ENCODE results near the gene RALGAPA2. TPM values are rescaled to one million over a fixed set of nuclear protein-coding genes. Genes with fewer than 3 reads are reported as not detected.

RALGAPA2 gene
- total RNA-seq, 2 experiments from 2014 or later, result 21.2 to 21.9 TPM

- no peak for TF ChIP-seq CTCF (IDR thresholded peaks at IDR 0.05)
- no peak for ATAC-seq (ENCODE audit: poor library complexity)
- H3K9me3 ChIP-seq (ENCODE audit: control insufficient read depth in 1 of 2, insufficient read depth in 1 of 2, low read length in 2 of 2), result no peaks in the 10 kb centered on the region
- no peaks in the 10 kb centered on the region for H3K27me3 ChIP-seq (ENCODE audit: control insufficient read depth in 1 of 2, insufficient read depth in 2 of 2, low read length in 2 of 2)
- intact Hi-C loops (cut with DNase I, micrococcal nuclease), result no loop called here
- Mint-ChIP-seq H3K27me3 (no peaks in the 10 kb centered on the region), H3K4me1 (ENCODE audit: low read depth) (no peaks in the 10 kb centered on the region), H3K9me3 (no peaks in the 10 kb centered on the region), H3K36me3 (ENCODE audit: low read depth) (peaks cover 82% of the 10 kb centered on the region), H3K4me3 (no peak overlapping the region), H3K27ac (no peak overlapping the region)
- H3K4me3 ChIP-seq (ENCODE audit: low read length), result no peak overlapping the region
- H3K36me3 ChIP-seq (ENCODE audit: insufficient read depth, low read length), result peaks cover 28% of the 10 kb centered on the region
- no peak for DNase-seq
- ChIA-PET CTCF (no interaction called here), POLR2A (no interaction called here)
- H3K27ac ChIP-seq (ENCODE audit: low read depth in 1 of 2, low read length in 2 of 2), result no peak overlapping the region
- no peaks in the 10 kb centered on the region for H3K4me1 ChIP-seq (ENCODE audit: insufficient read depth, low read length)
Measured at GRCh38 chr20:20531283-20531682, 181.2 kb downstream of the RALGAPA2 start.

GRCh38 chr20:20530428-20531151 lies 181.9 kb downstream of the RALGAPA2 start:
- no peak for ATAC-seq (ENCODE audit: poor library complexity)
- Mint-ChIP-seq H3K36me3 (ENCODE audit: low read depth) (peaks cover 83% of the 10 kb centered on the region), H3K27ac (no peak overlapping the region)

GRCh38 chr20:20529597-20529996 lies 182.8 kb downstream of the RALGAPA2 start:
- Histone ChIP-seq H3K27ac (ENCODE audit: low read depth in 1 of 2, low read length in 2 of 2) (no peak overlapping the region), H3K4me3 (ENCODE audit: low read length) (no peak overlapping the region), H3K27me3 (ENCODE audit: control insufficient read depth in 1 of 2, insufficient read depth in 2 of 2, low read length in 2 of 2) (no peaks in the 10 kb centered on the region), H3K9me3 (ENCODE audit: control insufficient read depth in 1 of 2, insufficient read depth in 1 of 2, low read length in 2 of 2) (no peaks in the 10 kb centered on the region), H3K36me3 (ENCODE audit: insufficient read depth, low read length) (peaks cover 25% of the 10 kb centered on the region), H3K4me1 (ENCODE audit: insufficient read depth, low read length) (no peaks in the 10 kb centered on the region)
- ATAC-seq (ENCODE audit: poor library complexity) (no peak), DNase-seq (no peak)
- H3K27me3 Mint-ChIP-seq, result no peaks in the 10 kb centered on the region
- H3K36me3 Mint-ChIP-seq (ENCODE audit: low read depth), result peaks cover 84% of the 10 kb centered on the region
- TF ChIP-seq CTCF (IDR thresholded peaks at IDR 0.05), result no peak
- no peak overlapping the region for H3K27ac Mint-ChIP-seq
- H3K9me3 Mint-ChIP-seq, result no peaks in the 10 kb centered on the region
- ChIA-PET CTCF (no interaction called here), POLR2A (no interaction called here)
- no peak overlapping the region for H3K4me3 Mint-ChIP-seq
- no peaks in the 10 kb centered on the region for H3K4me1 Mint-ChIP-seq (ENCODE audit: low read depth)
- intact Hi-C loops (cut with DNase I, micrococcal nuclease), result no loop called here

More at GRCh38 chr20:20530428-20531151, 181.9 kb downstream of the RALGAPA2 start:
- ChIA-PET CTCF (no interaction called here), POLR2A (no interaction called here)
- no peak for DNase-seq
- H3K27me3 Mint-ChIP-seq, result no peaks in the 10 kb centered on the region
- Histone ChIP-seq H3K27me3 (ENCODE audit: control insufficient read depth in 1 of 2, insufficient read depth in 2 of 2, low read length in 2 of 2) (no peaks in the 10 kb centered on the region), H3K9me3 (ENCODE audit: control insufficient read depth in 1 of 2, insufficient read depth in 1 of 2, low read length in 2 of 2) (no peaks in the 10 kb centered on the region), H3K4me1 (ENCODE audit: insufficient read depth, low read length) (no peaks in the 10 kb centered on the region), H3K4me3 (ENCODE audit: low read length) (no peak overlapping the region), H3K36me3 (ENCODE audit: insufficient read depth, low read length) (peaks cover 25% of the 10 kb centered on the region), H3K27ac (ENCODE audit: low read depth in 1 of 2, low read length in 2 of 2) (no peak overlapping the region)
- intact Hi-C loops (cut with DNase I, micrococcal nuclease), result no loop called here
- no peak for TF ChIP-seq CTCF (IDR thresholded peaks at IDR 0.05)
- no peaks in the 10 kb centered on the region for H3K9me3 Mint-ChIP-seq
- no peaks in the 10 kb centered on the region for H3K4me1 Mint-ChIP-seq (ENCODE audit: low read depth)
- H3K4me3 Mint-ChIP-seq, result no peak overlapping the region

Data from CD4-positive, alpha-beta T cell (primary cell).